HepG2 (cell line): ENCODE results near the gene ALG14. TPM values are rescaled to one million over a fixed set of nuclear protein-coding genes. Genes with fewer than 3 reads are reported as not detected.

Experiments used
- ATRX ChIP-seq: sonication (generic); formaldehyde crosslinking; IDR thresholded peaks from 2 replicates; pipeline ENCODE4 v1.4.0; 2020; ENCODE audit warnings: missing genetic modification reagents, borderline replicate concordance
- FOXJ3 ChIP-seq: sonication (generic); formaldehyde crosslinking; IDR thresholded peaks from 2 replicates; pipeline ENCODE4 v1.4.0; 2020; ENCODE audit warnings: missing genetic modification reagents, mild to moderate bottlenecking, borderline replicate concordance
- FOXK2 ChIP-seq: fragments of 450-650 bp; IDR thresholded peaks from 2 replicates; pipeline ENCODE4 v1.6.1; 2016
- HNF4A ChIP-seq: sonication (generic); formaldehyde crosslinking; IDR thresholded peaks from 2 replicates; pipeline ENCODE4 v1.4.0; 2020; ENCODE audit warnings: missing genetic modification reagents
- HNRNPUL1 ChIP-seq: fragments of 200-400 bp; formaldehyde crosslinking; IDR thresholded peaks from 2 replicates; pipeline ENCODE4 v1.6.1; 2017; ENCODE audit warnings: low read depth, mild to moderate bottlenecking, low read length, moderate library complexity
- MAF1 ChIP-seq: sonication (generic); formaldehyde crosslinking; IDR thresholded peaks from 2 replicates; pipeline ENCODE4 v1.5.0; 2020; ENCODE audit warnings: missing genetic modification reagents, borderline replicate concordance
- NFIB ChIP-seq: sonication (generic); formaldehyde crosslinking; IDR thresholded peaks from 2 replicates; pipeline ENCODE4 v1.9.0; 2021; ENCODE audit warnings: missing genetic modification reagents, mild to moderate bottlenecking, borderline replicate concordance
- NFYB ChIP-seq: sonication (generic); formaldehyde crosslinking; IDR thresholded peaks from 2 replicates; pipeline ENCODE4 v1.4.0; 2020; ENCODE audit warnings: missing genetic modification reagents
- SATB2 ChIP-seq: sonication (generic); formaldehyde crosslinking; IDR thresholded peaks from 2 replicates; pipeline ENCODE4 v1.5.0; 2020; ENCODE audit warnings: missing genetic modification reagents
- TCF12 ChIP-seq, 2 experiments: fragments of 450-650 bp in 1 of 2; sonication (generic) in 1 of 2; formaldehyde crosslinking in 1 of 2; IDR thresholded peaks; 2 replicates each; pipeline versions ENCODE4 v1.6.1 to v1.8.0; 2017 to 2022; ENCODE audit warnings: antibody characterized with exemption in 1 of 2, mild to moderate bottlenecking in 1 of 2, missing genetic modification reagents in 1 of 2, moderate library complexity in 1 of 2
- ZFP1 ChIP-seq: IDR thresholded peaks from 2 replicates; pipeline ENCODE4 v1.6.1; 2016
- ZNF383 ChIP-seq: sonication (generic); formaldehyde crosslinking; IDR thresholded peaks from 2 replicates; pipeline ENCODE4 v1.4.0; 2020; ENCODE audit warnings: missing genetic modification reagents, mild to moderate bottlenecking, borderline replicate concordance
- ZNF564 ChIP-seq: sonication (generic); formaldehyde crosslinking; IDR thresholded peaks from 2 replicates; pipeline ENCODE4 v1.8.1; 2023; ENCODE audit warnings: mild to moderate bottlenecking, missing genetic modification reagents
- polyA plus RNA-seq, 8 experiments: library from polyadenylated mRNA; depleted of rRNA in 3 of 8; stranded (reverse) in 7 of 8; unstranded in 1 of 8; fragments of >200 nt; fragmentation: Illumina TruSeq in 4 of 8; extraction: Trizol in 4 of 8; gene quantifications; 2 replicates each; pipeline versions ENCODE4 v1.2.1 to v1.2.3, GENCODE V29; 2011 to 2016; ENCODE audit warnings: low read depth in 4 of 8, missing spikeins in 1 of 8, mixed read lengths in 1 of 8; ENCODE audit not compliant: insufficient read depth in 1 of 8
- total RNA-seq, 5 experiments: library from RNA; depleted of rRNA; stranded (reverse); fragments of >200 nt; fragmentation: Illumina TruSeq; extraction: Trizol; gene quantifications; 2 replicates each; pipeline ENCODE4 v1.2.3, GENCODE V29; 2016; ENCODE audit warnings: low read depth in 1 of 5
- TF ChIP-seq, protein P1 (sequence below): sonication (generic); formaldehyde crosslinking; IDR thresholded peaks from 2 replicates; pipeline ENCODE4 v1.5.0; 2020; ENCODE audit warnings: mild to moderate bottlenecking, missing genetic modification reagents
- TF ChIP-seq, protein P2 (sequence below): IDR thresholded peaks from 2 replicates; pipeline ENCODE4 v1.6.1; 2016; ENCODE audit warnings: missing biosample characterization, missing genetic modification reagents, low read depth
- TF ChIP-seq, protein P3 (sequence below): sonication (generic); formaldehyde crosslinking; IDR thresholded peaks from 2 replicates; pipeline ENCODE4 v1.5.0; 2020; ENCODE audit warnings: missing genetic modification reagents
- TF ChIP-seq, protein P4 (sequence below): IDR thresholded peaks from 2 replicates; pipeline ENCODE4 v1.6.1; 2016; ENCODE audit warnings: mild to moderate bottlenecking, missing biosample characterization, missing genetic modification reagents
- TF ChIP-seq, protein P5 (sequence below): sonication (generic); formaldehyde crosslinking; IDR thresholded peaks from 2 replicates; pipeline ENCODE4 v1.4.0; 2020; ENCODE audit warnings: missing genetic modification reagents, borderline replicate concordance

The ALG14 gene
- total and polyA plus RNA-seq, 2 of the 13 experiments (the other 11 are each of a cell fraction or from before 2014, with no cell fraction given) = 4.5 to 12.7 TPM

DNA sequence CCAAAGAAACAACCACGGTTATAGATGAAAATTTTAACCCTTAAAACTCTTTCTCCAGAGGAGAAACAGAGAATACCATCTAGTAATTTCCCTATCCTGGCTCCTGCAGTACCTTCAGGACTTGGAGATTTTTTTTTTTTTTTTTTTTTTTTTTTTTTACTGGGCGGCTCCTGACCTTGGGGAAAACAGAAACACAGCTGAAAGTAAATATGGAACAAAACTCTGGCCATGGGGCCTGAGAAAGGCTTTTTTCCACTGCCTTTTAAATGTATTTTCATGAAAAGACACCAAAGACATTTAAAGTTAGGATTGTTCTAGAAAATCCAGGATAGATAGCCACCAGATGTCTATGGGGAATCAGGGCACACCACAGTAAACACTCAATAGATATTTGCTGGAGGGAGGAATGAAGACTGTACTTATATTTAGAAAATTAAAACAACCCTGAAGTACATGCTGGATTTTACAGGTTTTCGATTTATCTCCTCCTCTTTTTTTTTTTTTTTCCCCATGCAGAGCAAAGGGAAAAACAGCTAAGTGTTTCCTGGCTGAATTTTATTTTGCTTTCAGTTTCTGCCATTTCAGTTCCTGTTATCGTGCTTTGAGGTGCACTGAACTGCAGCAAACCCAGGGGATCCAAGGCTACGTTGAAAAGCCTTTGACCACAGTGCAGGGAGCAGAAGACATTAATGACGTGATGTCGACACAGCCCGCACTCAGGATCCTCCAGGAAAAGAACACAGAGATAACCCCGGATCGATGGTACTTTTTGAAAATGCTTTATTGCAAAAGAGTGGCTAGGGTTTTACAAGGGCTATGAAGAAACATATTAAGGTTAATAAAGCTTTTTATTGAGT, 110.1 kb downstream of the ALG14 start (continued):
- TF ChIP-seq, protein P1, sequence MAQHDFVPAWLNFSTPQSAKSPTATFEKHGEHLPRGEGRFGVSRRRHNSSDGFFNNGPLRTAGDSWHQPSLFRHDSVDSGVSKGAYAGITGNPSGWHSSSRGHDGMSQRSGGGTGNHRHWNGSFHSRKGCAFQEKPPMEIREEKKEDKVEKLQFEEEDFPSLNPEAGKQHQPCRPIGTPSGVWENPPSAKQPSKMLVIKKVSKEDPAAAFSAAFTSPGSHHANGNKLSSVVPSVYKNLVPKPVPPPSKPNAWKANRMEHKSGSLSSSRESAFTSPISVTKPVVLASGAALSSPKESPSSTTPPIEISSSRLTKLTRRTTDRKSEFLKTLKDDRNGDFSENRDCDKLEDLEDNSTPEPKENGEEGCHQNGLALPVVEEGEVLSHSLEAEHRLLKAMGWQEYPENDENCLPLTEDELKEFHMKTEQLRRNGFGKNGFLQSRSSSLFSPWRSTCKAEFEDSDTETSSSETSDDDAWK (CRISPR knock-in tag) = no peak
- TF ChIP-seq NFYB = no peak
- TF ChIP-seq ZNF383 = no peak
- TF ChIP-seq ATRX (CRISPR knock-in tag) = no peak
- TF ChIP-seq, protein P2, sequence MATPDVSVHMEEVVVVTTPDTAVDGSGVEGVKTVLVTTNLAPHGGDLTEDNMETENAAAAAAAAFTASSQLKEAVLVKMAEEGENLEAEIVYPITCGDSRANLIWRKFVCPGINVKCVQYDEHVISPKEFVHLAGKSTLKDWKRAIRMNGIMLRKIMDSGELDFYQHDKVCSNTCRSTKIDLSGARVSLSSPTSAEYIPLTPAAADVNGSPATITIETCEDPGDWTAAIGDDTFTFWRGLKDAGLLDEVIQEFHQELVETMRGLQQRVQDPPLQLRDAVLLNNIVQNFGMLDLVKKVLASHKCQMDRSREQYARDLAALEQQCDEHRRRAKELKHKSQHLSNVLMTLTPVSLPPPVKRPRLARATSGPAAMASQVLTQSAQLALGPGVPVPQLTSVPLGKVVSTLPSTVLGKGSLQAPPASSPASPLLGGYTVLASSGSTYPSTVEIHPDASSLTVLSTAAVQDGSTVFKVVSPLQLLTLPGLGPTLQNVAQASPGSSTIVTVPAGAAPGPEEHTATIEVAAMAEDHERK (CRISPR knock-in tag) = no peak
- no peak for TF ChIP-seq FOXK2
- TF ChIP-seq, protein P3, sequence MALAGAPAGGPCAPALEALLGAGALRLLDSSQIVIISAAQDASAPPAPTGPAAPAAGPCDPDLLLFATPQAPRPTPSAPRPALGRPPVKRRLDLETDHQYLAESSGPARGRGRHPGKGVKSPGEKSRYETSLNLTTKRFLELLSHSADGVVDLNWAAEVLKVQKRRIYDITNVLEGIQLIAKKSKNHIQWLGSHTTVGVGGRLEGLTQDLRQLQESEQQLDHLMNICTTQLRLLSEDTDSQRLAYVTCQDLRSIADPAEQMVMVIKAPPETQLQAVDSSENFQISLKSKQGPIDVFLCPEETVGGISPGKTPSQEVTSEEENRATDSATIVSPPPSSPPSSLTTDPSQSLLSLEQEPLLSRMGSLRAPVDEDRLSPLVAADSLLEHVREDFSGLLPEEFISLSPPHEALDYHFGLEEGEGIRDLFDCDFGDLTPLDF (CRISPR knock-in tag) = no peak
- TF ChIP-seq, protein P4, sequence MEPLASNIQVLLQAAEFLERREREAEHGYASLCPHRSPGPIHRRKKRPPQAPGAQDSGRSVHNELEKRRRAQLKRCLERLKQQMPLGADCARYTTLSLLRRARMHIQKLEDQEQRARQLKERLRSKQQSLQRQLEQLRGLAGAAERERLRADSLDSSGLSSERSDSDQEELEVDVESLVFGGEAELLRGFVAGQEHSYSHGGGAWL (CRISPR knock-in tag) = no peak
- no peak for TF ChIP-seq NFIB (CRISPR knock-in tag)
- TF ChIP-seq FOXJ3 (CRISPR knock-in tag) = peak; percentile 60; the same call in 1 of the 2 replicates
- TF ChIP-seq HNRNPUL1 = no peak
- TF ChIP-seq TCF12 (IDR thresholded peaks at IDR 0.05) = no peak
- no peak for TF ChIP-seq TCF12 (CRISPR knock-in tag; IDR thresholded peaks at IDR 0.05)
- TF ChIP-seq HNF4A (CRISPR knock-in tag) = peak; percentile 95
- no peak for TF ChIP-seq ZNF564 (CRISPR knock-in tag)
- peak; percentile 68; the same call in 1 of the 2 replicates for TF ChIP-seq ZFP1 (CRISPR knock-in tag)
- TF ChIP-seq, protein P5, sequence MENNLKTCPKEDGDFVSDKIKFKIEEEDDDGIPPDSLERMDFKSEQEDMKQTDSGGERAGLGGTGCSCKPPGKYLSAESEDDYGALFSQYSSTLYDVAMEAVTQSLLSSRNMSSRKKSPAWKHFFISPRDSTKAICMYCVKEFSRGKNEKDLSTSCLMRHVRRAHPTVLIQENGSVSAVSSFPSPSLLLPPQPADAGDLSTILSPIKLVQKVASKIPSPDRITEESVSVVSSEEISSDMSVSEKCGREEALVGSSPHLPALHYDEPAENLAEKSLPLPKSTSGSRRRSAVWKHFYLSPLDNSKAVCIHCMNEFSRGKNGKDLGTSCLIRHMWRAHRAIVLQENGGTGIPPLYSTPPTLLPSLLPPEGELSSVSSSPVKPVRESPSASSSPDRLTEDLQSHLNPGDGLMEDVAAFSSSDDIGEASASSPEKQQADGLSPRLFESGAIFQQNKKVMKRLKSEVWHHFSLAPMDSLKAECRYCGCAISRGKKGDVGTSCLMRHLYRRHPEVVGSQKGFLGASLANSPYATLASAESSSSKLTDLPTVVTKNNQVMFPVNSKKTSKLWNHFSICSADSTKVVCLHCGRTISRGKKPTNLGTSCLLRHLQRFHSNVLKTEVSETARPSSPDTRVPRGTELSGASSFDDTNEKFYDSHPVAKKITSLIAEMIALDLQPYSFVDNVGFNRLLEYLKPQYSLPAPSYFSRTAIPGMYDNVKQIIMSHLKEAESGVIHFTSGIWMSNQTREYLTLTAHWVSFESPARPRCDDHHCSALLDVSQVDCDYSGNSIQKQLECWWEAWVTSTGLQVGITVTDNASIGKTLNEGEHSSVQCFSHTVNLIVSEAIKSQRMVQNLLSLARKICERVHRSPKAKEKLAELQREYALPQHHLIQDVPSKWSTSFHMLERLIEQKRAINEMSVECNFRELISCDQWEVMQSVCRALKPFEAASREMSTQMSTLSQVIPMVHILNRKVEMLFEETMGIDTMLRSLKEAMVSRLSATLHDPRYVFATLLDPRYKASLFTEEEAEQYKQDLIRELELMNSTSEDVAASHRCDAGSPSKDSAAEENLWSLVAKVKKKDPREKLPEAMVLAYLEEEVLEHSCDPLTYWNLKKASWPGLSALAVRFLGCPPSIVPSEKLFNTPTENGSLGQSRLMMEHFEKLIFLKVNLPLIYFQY (CRISPR knock-in tag) = no peak
- no peak for TF ChIP-seq SATB2 (CRISPR knock-in tag)
- no peak for TF ChIP-seq MAF1
